ENCODE results near the gene NEMP1. TPM values are rescaled to one million over a fixed set of nuclear protein-coding genes. Genes with fewer than 3 reads are reported as not detected.
A peak's percentile ranks its signal among the peaks of the same experiment; 100 is the strongest.

The NEMP1 gene
- 14.8 TPM for polyA plus RNA-seq (2013, experiment 1 of 2)
- 14.9 TPM for polyA plus RNA-seq (2013, experiment 2 of 2)

GRCh38 chr12:57078519-57079404, at the start of gene NEMP1:
Gene NEMP1 (minus strand): TSS chr12:57078791. CDS start chr12:57078745, 46 bp downstream.
- Histone ChIP-seq H2BK120ac (ENCODE audit: low read depth, low read length) (no peak within 1 kb of the TSS), H3K9ac (ENCODE audit: low read length) (peak within 1 kb of the TSS; percentile 97), H2AK5ac (ENCODE audit: low read length) (peak within 1 kb of the TSS; percentile 65), H2BK5ac (ENCODE audit: low read length) (peak within 1 kb of the TSS; percentile 23), H3K18ac (ENCODE audit: low read length) (peak within 1 kb of the TSS; percentile 7), H4K5ac (ENCODE audit: low read length) (no peak within 1 kb of the TSS), H3K36me3 (ENCODE audit: control insufficient read depth, insufficient read depth, low read length) (no peaks in the 10 kb centered on the region), H3K79me1 (ENCODE audit: low read length) (peaks cover 6% of the 10 kb centered on the region), H3K4me1 (ENCODE audit: control insufficient read depth, low read depth, low read length) (no peaks in the 10 kb centered on the region), H2BK15ac (replicated peaks; ENCODE audit: low read depth) (no peak within 1 kb of the TSS), H3K23ac (ENCODE audit: low read length) (peak within 1 kb of the TSS; percentile 89), H3K4me2 (ENCODE audit: low read length) (peak within 1 kb of the TSS; percentile 96), H3K4ac (ENCODE audit: low read depth, low read length) (peak within 1 kb of the TSS; percentile 77), H3K4me3 (ENCODE audit: low read length) (peak within 1 kb of the TSS; percentile 91), H4K8ac (ENCODE audit: low read depth, low read length) (no peak within 1 kb of the TSS), H3K79me2 (ENCODE audit: control insufficient read depth, insufficient read depth, low read length) (peaks cover 6% of the 10 kb centered on the region), H3K56ac (ENCODE audit: low read length) (peak within 1 kb of the TSS; percentile 92), H3K27ac (ENCODE audit: low read depth, low read length) (peak within 1 kb of the TSS; percentile 34), H3K27me3 (ENCODE audit: insufficient read depth, low read length, poor library complexity) (no peaks in the 10 kb centered on the region)
- peak; percentile 100 for DNase-seq
- WGBS (ENCODE audit: extremely low coverage, insufficient coverage, low lambda C conversion rate), result no CpG with 5 or more reads among the region's 39 CpGs

GRCh38 chr12:57127726-57128518, 49.3 kb upstream of the NEMP1 start, which contains the start of gene LRP1:
Gene LRP1 (plus strand): TSS chr12:57128483. CDS start chr12:57128965, 482 bp downstream.
- no peaks in the 10 kb centered on the region for H3K27me3 ChIP-seq (ENCODE audit: insufficient read depth, low read length, poor library complexity)
- DNase-seq, result peak; percentile 88
- peaks cover 13% of the 10 kb centered on the region for H3K79me1 ChIP-seq (ENCODE audit: low read length)
- H3K23ac ChIP-seq (ENCODE audit: low read length), result peak within 1 kb of the TSS; percentile 83
- H3K4me3 ChIP-seq (ENCODE audit: low read length), result peak within 1 kb of the TSS; percentile 80
- H3K79me2 ChIP-seq (ENCODE audit: control insufficient read depth, insufficient read depth, low read length), result peaks cover 36% of the 10 kb centered on the region
- peak within 1 kb of the TSS; percentile 98 for H3K56ac ChIP-seq (ENCODE audit: low read length)
- peaks cover 15% of the 10 kb centered on the region for H3K4me1 ChIP-seq (ENCODE audit: control insufficient read depth, low read depth, low read length)
- peak within 1 kb of the TSS; percentile 87 for H2BK5ac ChIP-seq (ENCODE audit: low read length)
- H3K27ac ChIP-seq (ENCODE audit: low read depth, low read length), result peak within 1 kb of the TSS; percentile 94
- H3K9ac ChIP-seq (ENCODE audit: low read length), result peak within 1 kb of the TSS; percentile 98
- no peak within 1 kb of the TSS for H2AK5ac ChIP-seq (ENCODE audit: low read length)
- H3K18ac ChIP-seq (ENCODE audit: low read length), result peak within 1 kb of the TSS; percentile 97
- H4K8ac ChIP-seq (ENCODE audit: low read depth, low read length), result peak within 1 kb of the TSS; percentile 65
- peak within 1 kb of the TSS; percentile 85 for H2BK120ac ChIP-seq (ENCODE audit: low read depth, low read length)
- peak within 1 kb of the TSS; percentile 98 for H3K4ac ChIP-seq (ENCODE audit: low read depth, low read length)
- WGBS (ENCODE audit: extremely low coverage, insufficient coverage, low lambda C conversion rate), result no CpG with 5 or more reads among the region's 57 CpGs
- H3K4me2 ChIP-seq (ENCODE audit: low read length), result peak within 1 kb of the TSS; percentile 89
- no peaks in the 10 kb centered on the region for H3K36me3 ChIP-seq (ENCODE audit: control insufficient read depth, insufficient read depth, low read length)
- no peak within 1 kb of the TSS for H2BK15ac ChIP-seq (replicated peaks; ENCODE audit: low read depth)
- no peak within 1 kb of the TSS for H4K5ac ChIP-seq (ENCODE audit: low read length)

DNA sequence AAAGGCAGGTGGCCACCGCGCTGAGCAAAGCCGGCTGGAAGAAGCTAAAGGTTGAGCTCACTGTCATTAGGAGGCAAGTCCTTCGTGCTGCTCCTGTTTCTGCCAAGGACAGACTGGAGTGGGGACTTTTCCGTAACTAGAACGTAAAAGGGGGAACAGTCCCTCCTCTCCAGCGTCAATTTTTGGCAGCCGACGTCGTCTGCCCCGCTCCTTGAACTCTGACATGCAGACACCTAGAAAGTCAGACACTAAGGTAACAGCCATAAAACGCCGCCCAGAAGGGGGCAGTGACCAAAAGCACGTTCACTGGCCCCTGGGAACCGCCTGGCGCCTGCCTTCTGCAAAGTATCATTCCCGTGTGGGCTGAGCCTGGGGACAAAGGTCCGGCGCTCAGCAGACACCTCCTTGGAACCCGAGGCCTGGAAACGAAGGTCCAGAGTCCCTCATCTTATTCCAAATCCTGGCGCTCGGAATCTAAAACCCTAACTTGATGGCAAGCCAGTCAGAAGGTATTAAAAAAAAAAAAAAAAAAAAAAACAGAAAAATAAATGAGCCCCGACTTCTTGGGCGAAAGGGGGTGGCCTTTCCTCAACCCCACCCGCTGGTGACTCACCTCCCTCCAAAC, 48.6 kb upstream of the NEMP1 start:
- WGBS (ENCODE audit: extremely low coverage, insufficient coverage, low lambda C conversion rate), result no CpG with 5 or more reads among the region's 26 CpGs
- peak; percentile 89 for DNase-seq
- H3K23ac ChIP-seq (ENCODE audit: low read length), result no peak overlapping the region
- peak overlapping the region; percentile 78 for H3K9ac ChIP-seq (ENCODE audit: low read length)
- H3K4ac ChIP-seq (ENCODE audit: low read depth, low read length), result no peak overlapping the region
- no peak overlapping the region for H2BK120ac ChIP-seq (ENCODE audit: low read depth, low read length)
- H3K79me2 ChIP-seq (ENCODE audit: control insufficient read depth, insufficient read depth, low read length), result peaks cover 31% of the 10 kb centered on the region
- no peak overlapping the region for H4K8ac ChIP-seq (ENCODE audit: low read depth, low read length)
- no peak overlapping the region for H4K5ac ChIP-seq (ENCODE audit: low read length)
- no peak overlapping the region for H3K18ac ChIP-seq (ENCODE audit: low read length)
- H3K4me2 ChIP-seq (ENCODE audit: low read length), result peak overlapping the region; percentile 75
- no peak overlapping the region for H2BK5ac ChIP-seq (ENCODE audit: low read length)
- H3K36me3 ChIP-seq (ENCODE audit: control insufficient read depth, insufficient read depth, low read length), result no peaks in the 10 kb centered on the region
- H3K27ac ChIP-seq (ENCODE audit: low read depth, low read length), result no peak overlapping the region
- peak overlapping the region; percentile 90 for H3K56ac ChIP-seq (ENCODE audit: low read length)
- H2BK15ac ChIP-seq (replicated peaks; ENCODE audit: low read depth), result no peak overlapping the region
- H3K79me1 ChIP-seq (ENCODE audit: low read length), result peaks cover 9% of the 10 kb centered on the region
- peak overlapping the region; percentile 61 for H3K4me3 ChIP-seq (ENCODE audit: low read length)
- H3K4me1 ChIP-seq (ENCODE audit: control insufficient read depth, low read depth, low read length), result peaks cover 10% of the 10 kb centered on the region
- no peak overlapping the region for H2AK5ac ChIP-seq (ENCODE audit: low read length)
- H3K27me3 ChIP-seq (ENCODE audit: insufficient read depth, low read length, poor library complexity), result no peaks in the 10 kb centered on the region

DNA sequence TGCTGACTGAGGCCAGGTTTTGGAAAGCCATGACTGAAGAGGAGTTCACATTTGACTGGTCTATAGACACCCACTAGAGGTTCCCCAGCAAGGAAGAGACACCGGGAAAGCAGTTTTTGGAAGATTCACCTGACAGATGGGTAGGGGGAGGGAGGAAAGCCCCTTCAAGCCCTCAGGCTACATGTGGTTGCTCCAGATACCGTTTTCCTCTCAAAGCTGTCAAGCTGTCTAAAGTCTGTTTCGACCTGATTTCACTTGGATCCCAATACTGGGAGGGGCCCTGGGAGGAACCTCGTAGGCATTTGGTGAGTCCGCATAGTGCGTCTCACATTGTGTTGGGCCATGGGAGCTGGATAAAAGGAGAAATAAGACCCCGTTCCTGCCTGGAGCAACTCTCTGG, 48.0 kb upstream of the NEMP1 start:
- Histone ChIP-seq H2BK5ac (ENCODE audit: low read length) (no peak overlapping the region), H3K18ac (ENCODE audit: low read length) (no peak overlapping the region), H3K4me2 (ENCODE audit: low read length) (no peak overlapping the region), H2AK5ac (ENCODE audit: low read length) (no peak overlapping the region), H3K79me1 (ENCODE audit: low read length) (peaks cover 6% of the 10 kb centered on the region), H3K4me1 (ENCODE audit: control insufficient read depth, low read depth, low read length) (peaks cover 5% of the 10 kb centered on the region), H3K27me3 (ENCODE audit: insufficient read depth, low read length, poor library complexity) (no peaks in the 10 kb centered on the region), H3K23ac (ENCODE audit: low read length) (no peak overlapping the region), H4K8ac (ENCODE audit: low read depth, low read length) (no peak overlapping the region), H3K79me2 (ENCODE audit: control insufficient read depth, insufficient read depth, low read length) (peaks cover 24% of the 10 kb centered on the region), H3K4me3 (ENCODE audit: low read length) (no peak overlapping the region), H3K56ac (ENCODE audit: low read length) (no peak overlapping the region), H3K9ac (ENCODE audit: low read length) (no peak overlapping the region), H4K5ac (ENCODE audit: low read length) (no peak overlapping the region), H2BK120ac (ENCODE audit: low read depth, low read length) (no peak overlapping the region), H2BK15ac (replicated peaks; ENCODE audit: low read depth) (no peak overlapping the region), H3K4ac (ENCODE audit: low read depth, low read length) (no peak overlapping the region), H3K36me3 (ENCODE audit: control insufficient read depth, insufficient read depth, low read length) (no peaks in the 10 kb centered on the region), H3K27ac (ENCODE audit: low read depth, low read length) (no peak overlapping the region)
- no peak for DNase-seq
- no CpG with 5 or more reads among the region's 7 CpGs for WGBS (ENCODE audit: extremely low coverage, insufficient coverage, low lambda C conversion rate)

DNA sequence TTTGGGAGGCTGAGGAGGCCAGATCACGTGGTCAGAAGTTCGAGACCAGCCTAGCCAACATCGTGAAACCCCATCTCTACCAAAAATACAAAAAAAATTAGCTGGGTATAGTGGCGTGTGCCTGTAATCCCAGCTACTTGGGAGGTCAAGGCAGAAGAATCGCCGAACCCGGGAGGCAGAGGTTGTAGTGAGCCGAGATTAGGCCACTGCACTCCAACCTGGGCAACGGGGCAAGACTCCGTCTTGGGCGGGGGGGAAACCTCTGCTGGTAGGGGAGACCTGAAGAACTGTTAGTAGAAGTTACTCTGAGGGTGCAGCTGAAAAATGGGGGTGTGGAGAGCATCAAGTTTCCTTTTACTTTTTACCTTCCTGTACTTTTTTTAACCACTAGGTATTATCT, 47.5 kb upstream of the NEMP1 start:
- Histone ChIP-seq H3K56ac (ENCODE audit: low read length) (no peak overlapping the region), H3K79me1 (ENCODE audit: low read length) (peaks cover 4% of the 10 kb centered on the region), H3K4me2 (ENCODE audit: low read length) (no peak overlapping the region), H2BK15ac (replicated peaks; ENCODE audit: low read depth) (no peak overlapping the region), H3K9ac (ENCODE audit: low read length) (no peak overlapping the region), H3K79me2 (ENCODE audit: control insufficient read depth, insufficient read depth, low read length) (peaks cover 19% of the 10 kb centered on the region), H3K18ac (ENCODE audit: low read length) (no peak overlapping the region), H4K5ac (ENCODE audit: low read length) (no peak overlapping the region), H3K27me3 (ENCODE audit: insufficient read depth, low read length, poor library complexity) (no peaks in the 10 kb centered on the region), H3K4me3 (ENCODE audit: low read length) (no peak overlapping the region), H2AK5ac (ENCODE audit: low read length) (no peak overlapping the region), H3K4ac (ENCODE audit: low read depth, low read length) (no peak overlapping the region), H2BK5ac (ENCODE audit: low read length) (no peak overlapping the region), H4K8ac (ENCODE audit: low read depth, low read length) (no peak overlapping the region), H3K23ac (ENCODE audit: low read length) (no peak overlapping the region), H2BK120ac (ENCODE audit: low read depth, low read length) (no peak overlapping the region), H3K4me1 (ENCODE audit: control insufficient read depth, low read depth, low read length) (peaks cover 5% of the 10 kb centered on the region), H3K27ac (ENCODE audit: low read depth, low read length) (no peak overlapping the region), H3K36me3 (ENCODE audit: control insufficient read depth, insufficient read depth, low read length) (no peaks in the 10 kb centered on the region)
- DNase-seq, result no peak
- no CpG with 5 or more reads among the region's 11 CpGs for WGBS (ENCODE audit: extremely low coverage, insufficient coverage, low lambda C conversion rate)

Data from mesendoderm (in vitro differentiated cells).